ENCODE data around the gene XRCC4. TPM values are rescaled to one million over a fixed set of nuclear protein-coding genes. Genes with fewer than 3 reads are reported as not detected.

Gene XRCC4
- total RNA-seq (6.4 TPM), polyA plus RNA-seq (ENCODE audit: insufficient read depth in 1 of 8, insufficient read length in 8 of 8, low replicate concordance in 1 of 8) (1 to 10 TPM; 5.1 to 7.1 (median 6.3) TPM)
- long read RNA-seq, donor 1, partial matches to known transcripts: 0 of 1 reads
- long read RNA-seq, donor 1, other reads (novel, unspliced or antisense): 0 of 1 reads
- long read RNA-seq, donor 2, partial matches to known transcripts: 0 of 1 reads
- long read RNA-seq, donor 2, other reads (novel, unspliced or antisense): 0 of 1 reads
- long read RNA-seq, donor 3, partial matches to known transcripts: 0 of 2 reads
- long read RNA-seq, donor 3, other reads (novel, unspliced or antisense): 0 of 2 reads
- long read RNA-seq, donor 4: 0 reads
- long read RNA-seq, donor 5, transcript XRCC4-202 (8 exons, 1,579 nt): major isoform, 8 of 8 reads
- long read RNA-seq, donor 5, partial matches to known transcripts: 0 of 8 reads
- long read RNA-seq, donor 5, other reads (novel, unspliced or antisense): 0 of 8 reads
- long read RNA-seq, donor 6, transcript XRCC4-202 (8 exons, 1,579 nt): major isoform, 5 of 5 reads
- long read RNA-seq, donor 6, partial matches to known transcripts: 0 of 5 reads
- long read RNA-seq, donor 6, other reads (novel, unspliced or antisense): 0 of 5 reads
- long read RNA-seq, donor 7, partial matches to known transcripts: 0 of 4 reads
- long read RNA-seq, donor 7, other reads (novel, unspliced or antisense): 0 of 4 reads
- long read RNA-seq, donor 8: 0 reads
- long read RNA-seq, donor 9, partial matches to known transcripts: 0 of 1 reads
- long read RNA-seq, donor 9, other reads (novel, unspliced or antisense): 0 of 1 reads
- long read RNA-seq, donor 10, partial matches to known transcripts: 5 of 11 reads
- long read RNA-seq, donor 10, other reads (novel, unspliced or antisense): 0 of 11 reads
- long read RNA-seq, donor 11, partial matches to known transcripts: 0 of 2 reads
- long read RNA-seq, donor 11, other reads (novel, unspliced or antisense): 0 of 2 reads

GRCh38 chr5:83076742-83077661 is at the start of gene XRCC4, which contains the start of gene TMEM167A:
TSS of gene XRCC4 (plus strand) at chr5:83077547. CDS start at chr5:83104920, 27,373 bp downstream.
TSS of gene TMEM167A (minus strand) at chr5:83077394. CDS start at chr5:83077323, 71 bp downstream.
- under 1% methylated on average over 34 of the region's 44 CpGs for WGBS (ENCODE audit: insufficient coverage)

GRCh38 chr5:83029912-83030311 is 47.4 kb upstream of the XRCC4 start:
- Histone ChIP-seq H3K27me3 (ENCODE audit: control insufficient read depth, insufficient read depth, low read length) (no peaks in the 10 kb centered on the region), H3K4me3 (ENCODE audit: low read length) (no peak overlapping the region), H3K9me3 (replicated peaks; ENCODE audit: control insufficient read depth, low read depth, low read length) (no peaks in the 10 kb centered on the region), H3K4me1 (ENCODE audit: control insufficient read depth, insufficient read depth, low read length) (peaks cover 2% of the 10 kb centered on the region), H3K36me3 (ENCODE audit: control insufficient read depth, insufficient read depth, low read length) (no peaks in the 10 kb centered on the region), H3K27ac (ENCODE audit: low read length) (no peak overlapping the region)
- DNase-seq: no peak
- WGBS (ENCODE audit: insufficient coverage): 82% methylated on average over 1 of the region's 2 CpGs

More at GRCh38 chr5:83076742-83077661, at the start of gene XRCC4, which contains the start of gene TMEM167A:
- H3K4me1 ChIP-seq (ENCODE audit: control insufficient read depth, insufficient read depth, low read length): peaks cover 2% of the 10 kb centered on the region
- peak within 1 kb of the TSS; percentile 96 for H3K27ac ChIP-seq (ENCODE audit: low read length)
- H3K36me3 ChIP-seq (ENCODE audit: control insufficient read depth, insufficient read depth, low read length): peaks cover 5% of the 10 kb centered on the region
- H3K27me3 ChIP-seq (ENCODE audit: control insufficient read depth, insufficient read depth, low read length): no peaks in the 10 kb centered on the region
- H3K4me3 ChIP-seq (ENCODE audit: low read length): peak within 1 kb of the TSS; percentile 64
- no peaks in the 10 kb centered on the region for H3K9me3 ChIP-seq (replicated peaks; ENCODE audit: control insufficient read depth, low read depth, low read length)
- peak; percentile 100 for DNase-seq

- no peaks in the 10 kb centered on the region for H3K27me3 ChIP-seq (ENCODE audit: control insufficient read depth, insufficient read depth, low read length)
- H3K4me1 ChIP-seq (ENCODE audit: control insufficient read depth, insufficient read depth, low read length): peaks cover 11% of the 10 kb centered on the region
- H3K4me3 ChIP-seq (ENCODE audit: low read length): no peak overlapping the region
- H3K27ac ChIP-seq (ENCODE audit: low read length): no peak overlapping the region
- H3K36me3 ChIP-seq (ENCODE audit: control insufficient read depth, insufficient read depth, low read length): no peaks in the 10 kb centered on the region
- H3K9me3 ChIP-seq (replicated peaks; ENCODE audit: control insufficient read depth, low read depth, low read length): no peaks in the 10 kb centered on the region
- no peak for DNase-seq
- 83% methylated on average over 1 of the region's 1 CpG for WGBS (ENCODE audit: insufficient coverage)
These were observed 46.0 kb upstream of the XRCC4 start for GRCh38 chr5:83031381-83031780.

- H3K36me3 ChIP-seq (ENCODE audit: control insufficient read depth, insufficient read depth, low read length): no peaks in the 10 kb centered on the region
- WGBS (ENCODE audit: insufficient coverage): 100% methylated on average over 2 of the region's 3 CpGs
- H3K27ac ChIP-seq (ENCODE audit: low read length): no peak overlapping the region
- no peaks in the 10 kb centered on the region for H3K9me3 ChIP-seq (replicated peaks; ENCODE audit: control insufficient read depth, low read depth, low read length)
- DNase-seq: no peak
- H3K4me1 ChIP-seq (ENCODE audit: control insufficient read depth, insufficient read depth, low read length): peaks cover 11% of the 10 kb centered on the region
- no peaks in the 10 kb centered on the region for H3K27me3 ChIP-seq (ENCODE audit: control insufficient read depth, insufficient read depth, low read length)
- no peak overlapping the region for H3K4me3 ChIP-seq (ENCODE audit: low read length)
These were observed 43.3 kb upstream of the XRCC4 start for GRCh38 chr5:83034036-83034435.

- WGBS (ENCODE audit: insufficient coverage): no CpG with 5 or more reads among the region's 4 CpGs
- DNase-seq: no peak
- Histone ChIP-seq H3K36me3 (ENCODE audit: control insufficient read depth, insufficient read depth, low read length) (no peaks in the 10 kb centered on the region), H3K4me3 (ENCODE audit: low read length) (no peak overlapping the region), H3K9me3 (replicated peaks; ENCODE audit: control insufficient read depth, low read depth, low read length) (no peaks in the 10 kb centered on the region), H3K27ac (ENCODE audit: low read length) (no peak overlapping the region), H3K4me1 (ENCODE audit: control insufficient read depth, insufficient read depth, low read length) (peaks cover 11% of the 10 kb centered on the region), H3K27me3 (ENCODE audit: control insufficient read depth, insufficient read depth, low read length) (no peaks in the 10 kb centered on the region)
These were observed 42.7 kb upstream of the XRCC4 start for GRCh38 chr5:83034528-83035207.

- no peaks in the 10 kb centered on the region for H3K9me3 ChIP-seq (replicated peaks; ENCODE audit: control insufficient read depth, low read depth, low read length)
- no peaks in the 10 kb centered on the region for H3K27me3 ChIP-seq (ENCODE audit: control insufficient read depth, insufficient read depth, low read length)
- no peaks in the 10 kb centered on the region for H3K36me3 ChIP-seq (ENCODE audit: control insufficient read depth, insufficient read depth, low read length)
- H3K4me1 ChIP-seq (ENCODE audit: control insufficient read depth, insufficient read depth, low read length): peaks cover 11% of the 10 kb centered on the region
- H3K27ac ChIP-seq (ENCODE audit: low read length): peak overlapping the region; percentile 85
- peak; percentile 94 for DNase-seq
- H3K4me3 ChIP-seq (ENCODE audit: low read length): no peak overlapping the region
- 45% methylated on average over 4 of the region's 5 CpGs for WGBS (ENCODE audit: insufficient coverage)
These were observed 41.8 kb upstream of the XRCC4 start for GRCh38 chr5:83035373-83036100.

- WGBS (ENCODE audit: insufficient coverage): no CpG with 5 or more reads among the region's 4 CpGs
- H3K9me3 ChIP-seq (replicated peaks; ENCODE audit: control insufficient read depth, low read depth, low read length): no peaks in the 10 kb centered on the region
- no peak for DNase-seq
These were observed 40.3 kb upstream of the XRCC4 start for GRCh38 chr5:83036991-83037575.

GRCh38 chr5:83038924-83039323 is 38.4 kb upstream of the XRCC4 start:
- Histone ChIP-seq H3K9me3 (replicated peaks; ENCODE audit: control insufficient read depth, low read depth, low read length) (no peaks in the 10 kb centered on the region), H3K36me3 (ENCODE audit: control insufficient read depth, insufficient read depth, low read length) (no peaks in the 10 kb centered on the region), H3K27ac (ENCODE audit: low read length) (no peak overlapping the region), H3K4me1 (ENCODE audit: control insufficient read depth, insufficient read depth, low read length) (peaks cover 11% of the 10 kb centered on the region), H3K4me3 (ENCODE audit: low read length) (no peak overlapping the region), H3K27me3 (ENCODE audit: control insufficient read depth, insufficient read depth, low read length) (no peaks in the 10 kb centered on the region)
- no peak for DNase-seq
- WGBS (ENCODE audit: insufficient coverage): no CpG with 5 or more reads among the region's 3 CpGs

More at GRCh38 chr5:83036991-83037575, 40.3 kb upstream of the XRCC4 start:
- peaks cover 11% of the 10 kb centered on the region for H3K4me1 ChIP-seq (ENCODE audit: control insufficient read depth, insufficient read depth, low read length)
- no peaks in the 10 kb centered on the region for H3K36me3 ChIP-seq (ENCODE audit: control insufficient read depth, insufficient read depth, low read length)
- H3K27me3 ChIP-seq (ENCODE audit: control insufficient read depth, insufficient read depth, low read length): no peaks in the 10 kb centered on the region
- no peak overlapping the region for H3K27ac ChIP-seq (ENCODE audit: low read length)
- H3K4me3 ChIP-seq (ENCODE audit: low read length): no peak overlapping the region

All from muscle of leg (tissue), 16 donors.